BJ (cell line): ENCODE results near the gene TAS2R13. TPM values are rescaled to one million over a fixed set of nuclear protein-coding genes. Genes with fewer than 3 reads are reported as not detected.

Source experiments
- CTCF ChIA-PET: fragments of 350-600 bp; formaldehyde crosslinking; extraction: SDS; loops from one replicate; lab custom pipeline; 2021; ENCODE audit warnings: antibody characterized with exemption, inconsistent platforms; lab: Yijun Ruan, JAX
- POLR2A ChIA-PET: fragments of 300-600 bp; sonication (Branson Sonifier 250); formaldehyde crosslinking; extraction: SDS; loops from one replicate; lab custom pipeline; 2021; ENCODE audit warnings: antibody characterized with exemption; lab: Charles Lee
- DNase-seq: peaks from one replicate; pipeline ENCODE4 v3.0.0-alpha.2; 2011; ENCODE audit warnings: low read depth
- H3K27me3 ChIP-seq: 2 replicates; pipeline ENCODE4 v1.6.0; 2011; ENCODE audit warnings: low read length; ENCODE audit not compliant: control insufficient read depth, insufficient read depth
- H3K36me3 ChIP-seq: 2 replicates; pipeline ENCODE4 v1.5.1; 2011; ENCODE audit warnings: low read length; ENCODE audit not compliant: control insufficient read depth, insufficient read depth
- H3K4me3 ChIP-seq: 2 replicates; pipeline ENCODE4 v1.5.1; 2011; ENCODE audit warnings: low read depth, mild to moderate bottlenecking, control low read depth, low read length
- polyA plus RNA-seq: library from polyadenylated mRNA; depleted of rRNA; stranded (reverse); fragments of >200 nt; gene quantifications from 2 replicates; pipeline ENCODE4 v1.2.3, GENCODE V29; 2011; rRNA removed
- TF ChIP-seq, protein P1 (sequence below): IDR thresholded peaks from 2 replicates; pipeline ENCODE4 v1.5.1; 2011; ENCODE audit warnings: low read depth, mild to moderate bottlenecking, control low read depth, inconsistent platforms, low read length, moderate library complexity; ENCODE audit not compliant: insufficient read depth

Gene TAS2R13
- polyA plus RNA-seq, 1 experiment: not detected

DNA sequence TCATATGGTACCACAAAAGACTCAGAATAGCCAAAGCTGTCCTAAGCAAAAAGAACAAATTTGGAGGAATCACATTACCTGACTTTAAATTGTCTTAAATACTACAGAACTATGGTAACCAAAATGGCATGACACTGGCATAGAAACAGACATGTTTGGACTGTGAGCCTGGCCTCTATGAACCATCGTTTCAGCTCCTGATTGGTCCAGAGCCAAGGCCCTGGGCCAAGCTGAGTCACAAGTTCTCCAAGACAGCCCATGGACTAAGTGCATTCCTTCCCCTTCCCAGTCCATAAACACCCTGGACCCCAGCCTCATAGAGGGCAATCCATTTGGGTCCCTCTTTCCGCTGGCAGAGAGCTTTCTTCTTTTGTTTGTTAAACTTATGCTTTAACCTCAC is 48.0 kb downstream of the TAS2R13 start:
- H3K27me3 ChIP-seq: no peaks in the 10 kb centered on the region
- ChIA-PET CTCF (interaction anchor here (1.2 kb wide), 1 partner anchor 12 kb away, joined by 3 read pairs; no protein-coding TSS in a partner anchor), POLR2A (no interaction called here)
- TF ChIP-seq, protein P1, sequence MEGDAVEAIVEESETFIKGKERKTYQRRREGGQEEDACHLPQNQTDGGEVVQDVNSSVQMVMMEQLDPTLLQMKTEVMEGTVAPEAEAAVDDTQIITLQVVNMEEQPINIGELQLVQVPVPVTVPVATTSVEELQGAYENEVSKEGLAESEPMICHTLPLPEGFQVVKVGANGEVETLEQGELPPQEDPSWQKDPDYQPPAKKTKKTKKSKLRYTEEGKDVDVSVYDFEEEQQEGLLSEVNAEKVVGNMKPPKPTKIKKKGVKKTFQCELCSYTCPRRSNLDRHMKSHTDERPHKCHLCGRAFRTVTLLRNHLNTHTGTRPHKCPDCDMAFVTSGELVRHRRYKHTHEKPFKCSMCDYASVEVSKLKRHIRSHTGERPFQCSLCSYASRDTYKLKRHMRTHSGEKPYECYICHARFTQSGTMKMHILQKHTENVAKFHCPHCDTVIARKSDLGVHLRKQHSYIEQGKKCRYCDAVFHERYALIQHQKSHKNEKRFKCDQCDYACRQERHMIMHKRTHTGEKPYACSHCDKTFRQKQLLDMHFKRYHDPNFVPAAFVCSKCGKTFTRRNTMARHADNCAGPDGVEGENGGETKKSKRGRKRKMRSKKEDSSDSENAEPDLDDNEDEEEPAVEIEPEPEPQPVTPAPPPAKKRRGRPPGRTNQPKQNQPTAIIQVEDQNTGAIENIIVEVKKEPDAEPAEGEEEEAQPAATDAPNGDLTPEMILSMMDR: no peak
- no peaks in the 10 kb centered on the region; the same call in 1 of the 2 replicates for H3K36me3 ChIP-seq
- no peak overlapping the region for H3K4me3 ChIP-seq
- DNase-seq: no peak

Other genes with a start within 250 kb of the TAS2R13 start
- 0.74 and 0.92 TPM in 2 replicates for gene STYK1, start 235.5 kb downstream of the TAS2R13 start, polyA plus RNA-seq
- 81.4 and 142 TPM in 2 replicates for gene YBX3, start 186.2 kb downstream of the TAS2R13 start, polyA plus RNA-seq
- gene TAS2R7, start 106.9 kb downstream of the TAS2R13 start, polyA plus RNA-seq: not detected in 2 replicates
- not detected in 2 replicates for gene TAS2R8, start 102.3 kb downstream of the TAS2R13 start, polyA plus RNA-seq
- gene TAS2R9, start 99.4 kb downstream of the TAS2R13 start, polyA plus RNA-seq: not detected in 2 replicates
- gene TAS2R10, start 83.2 kb downstream of the TAS2R13 start, polyA plus RNA-seq: 0.07 and 0.17 TPM in 2 replicates
- gene PRR4, start 60.1 kb downstream of the TAS2R13 start, polyA plus RNA-seq: 2.6 and 4.2 TPM in 2 replicates
- 3.0 and 3.4 TPM in 2 replicates for gene PRH1, start 25.3 kb downstream of the TAS2R13 start, polyA plus RNA-seq
- 0.18 TPM in 1 of 2 replicates, not detected in the other for gene PRH2, start 19.7 kb upstream of the TAS2R13 start, polyA plus RNA-seq
- gene TAS2R14, start 29.7 kb upstream of the TAS2R13 start, polyA plus RNA-seq: 0.56 and 1.3 TPM in 2 replicates
- gene TAS2R50, start 77.3 kb upstream of the TAS2R13 start, polyA plus RNA-seq: 0.12 TPM in 1 of 2 replicates, not detected in the other
- gene TAS2R20, start 88.7 kb upstream of the TAS2R13 start, polyA plus RNA-seq: 0.29 and 0.64 TPM in 2 replicates
- 0.33 and 0.48 TPM in 2 replicates for gene TAS2R19, start 113.1 kb upstream of the TAS2R13 start, polyA plus RNA-seq
- gene TAS2R31, start 121.8 kb upstream of the TAS2R13 start, polyA plus RNA-seq: 0.29 and 0.55 TPM in 2 replicates
- gene TAS2R46, start 152.7 kb upstream of the TAS2R13 start, polyA plus RNA-seq: 0.09 and 0.11 TPM in 2 replicates
- gene TAS2R43, start 182.8 kb upstream of the TAS2R13 start, polyA plus RNA-seq: not detected in 2 replicates
- gene TAS2R30, start 225.1 kb upstream of the TAS2R13 start, polyA plus RNA-seq: 0.04 and 0.15 TPM in 2 replicates